Liver (tissue), 9 donors: ENCODE results near the gene CEPT1. TPM values are rescaled to one million over a fixed set of nuclear protein-coding genes. Genes with fewer than 3 reads are reported as not detected.

Source experiments
- DNase-seq: peaks from one replicate; pipeline ENCODE4 v3.0.0-alpha.2; 2017; ENCODE audit warnings: low spot score
- H3K27ac ChIP-seq, 2 donors: one replicate each; pipeline ENCODE4 v1.7.0; 2013; ENCODE audit warnings: inconsistent platforms in 2 of 2, low read length in 2 of 2, control low read depth in 1 of 2, low read depth in 1 of 2, mild to moderate bottlenecking in 1 of 2
- H3K27me3 ChIP-seq, 4 donors: one replicate each; pipeline versions ENCODE4 v1.6.1 to v1.7.0; 2013; ENCODE audit warnings: low read length in 3 of 4, inconsistent platforms in 1 of 4, mild to moderate bottlenecking in 1 of 4, moderate library complexity in 1 of 4; ENCODE audit not compliant: control insufficient read depth in 4 of 4, insufficient read depth in 4 of 4
- H3K36me3 ChIP-seq, 4 donors: one replicate each; pipeline versions ENCODE4 v1.6.1 to v1.7.0; 2013; ENCODE audit warnings: low read length in 3 of 4, mild to moderate bottlenecking in 3 of 4, low read depth in 1 of 4, moderate library complexity in 1 of 4; ENCODE audit not compliant: control insufficient read depth in 4 of 4, insufficient read depth in 3 of 4
- H3K4me1 ChIP-seq, 4 donors: one replicate each; pipeline versions ENCODE4 v1.6.1 to v1.7.0; 2013; ENCODE audit warnings: low read length in 3 of 4, mild to moderate bottlenecking in 3 of 4, moderate library complexity in 1 of 4; ENCODE audit not compliant: control insufficient read depth in 4 of 4, insufficient read depth in 4 of 4
- H3K4me3 ChIP-seq, 3 donors: one replicate each; pipeline versions ENCODE4 v1.6.1 to v1.7.0; 2013; ENCODE audit warnings: low read length in 3 of 3, control low read depth in 1 of 3, low read depth in 1 of 3, mild to moderate bottlenecking in 1 of 3
- H3K9ac ChIP-seq, 2 donors: one replicate each; pipeline ENCODE4 v1.7.0; 2013; ENCODE audit warnings: low read length in 2 of 2, mild to moderate bottlenecking in 2 of 2, moderate library complexity in 2 of 2, control low read depth in 1 of 2, low read depth in 1 of 2
- H3K9me3 ChIP-seq, 4 donors: one replicate each; pipeline versions ENCODE4 v1.6.1 to v1.7.0; 2013; ENCODE audit warnings: low read length in 3 of 4; ENCODE audit not compliant: control insufficient read depth in 4 of 4
- ATF3 ChIP-seq: IDR thresholded peaks from 2 replicates; pipeline ENCODE4 v1.6.1; 2016; ENCODE audit warnings: antibody characterized with exemption
- CTCF ChIP-seq: fragments of 150-350 bp; IDR thresholded peaks from 2 replicates; pipeline ENCODE4 v1.5.1; 2017; ENCODE audit warnings: improper control_type of control experiment, low read depth, low read length; ENCODE audit not compliant: missing input control
- EGR1 ChIP-seq, 2 donors: IDR thresholded peaks; 2 replicates each; pipeline ENCODE4 v1.6.1; 2016 to 2018; ENCODE audit warnings: antibody characterized with exemption in 2 of 2, low read depth in 2 of 2
- FOXA2 ChIP-seq: IDR thresholded peaks from 2 replicates; pipeline ENCODE4 v1.6.1; 2016; ENCODE audit warnings: antibody characterized with exemption
- GABPA ChIP-seq, 2 donors: IDR thresholded peaks in 1 of 2; conservative IDR thresholded peaks in 1 of 2; 2 replicates each; pipeline ENCODE4 v1.6.1; 2016; ENCODE audit warnings: antibody characterized with exemption in 2 of 2, mild to moderate bottlenecking in 1 of 2, moderate library complexity in 1 of 2
- JUND ChIP-seq, 2 donors: IDR thresholded peaks; 2 replicates each; pipeline ENCODE4 v1.6.1; 2016; ENCODE audit warnings: antibody characterized with exemption in 2 of 2
- RAD21 ChIP-seq, 2 donors: IDR thresholded peaks; 2 replicates each; pipeline ENCODE4 v1.6.1; 2016; ENCODE audit warnings: antibody characterized with exemption in 2 of 2, mild to moderate bottlenecking in 2 of 2
- REST ChIP-seq: IDR thresholded peaks from 2 replicates; pipeline ENCODE4 v1.6.1; 2016; ENCODE audit warnings: antibody characterized with exemption, mild to moderate bottlenecking
- RXRA ChIP-seq, 2 donors: IDR thresholded peaks; 2 replicates each; pipeline ENCODE4 v1.6.1; 2017 to 2018; ENCODE audit warnings: antibody characterized with exemption in 2 of 2, mild to moderate bottlenecking in 1 of 2
- SP1 ChIP-seq: IDR thresholded peaks from 2 replicates; pipeline ENCODE4 v1.6.1; 2018; ENCODE audit warnings: antibody characterized with exemption, mild to moderate bottlenecking
- TAF1 ChIP-seq: conservative IDR thresholded peaks from 2 replicates; pipeline ENCODE4 v1.6.1; 2016; ENCODE audit warnings: antibody characterized with exemption, mild to moderate bottlenecking
- YY1 ChIP-seq: IDR thresholded peaks from 2 replicates; pipeline ENCODE4 v1.6.1; 2016; ENCODE audit warnings: antibody characterized with exemption, mild to moderate bottlenecking
- ZBTB33 ChIP-seq: IDR thresholded peaks from 2 replicates; pipeline ENCODE4 v1.6.1; 2016; ENCODE audit warnings: antibody characterized with exemption
- WGBS: extraction: QIAGEN DNeasy Blood & Tissue Kit; methylation state at CpG from one replicate; pipeline ENCODE4 v1.1.7; 2013; 5-methylcytosine and 5-hydroxymethylcytosine counted together
- polyA plus RNA-seq, 2 donors: library from polyadenylated mRNA; stranded (reverse) in 1 of 2; unstranded in 1 of 2; fragments of 200-250 nt in 1 of 2; fragments of >200 nt in 1 of 2; fragmentation: Nextera tagmentation in 1 of 2; extraction: Ambion mirVana in 1 of 2; gene quantifications; one replicate each; pipeline versions ENCODE4 v1.2.1 to v1.2.3, GENCODE V29; 2013 to 2015
- total RNA-seq, 2 donors: library from RNA; depleted of rRNA; stranded (reverse); fragments of >200 nt; gene quantifications; one replicate each; pipeline ENCODE4 v1.2.3, GENCODE V29; 2014
- donor health status: healthy.
- donor health status: healthy.
- donor health status: healthy.
- donor health status: healthy.
- donor health status: healthy.

Gene CEPT1
- total and polyA plus RNA-seq, 4 donors, result 10.0 to 37.3 (median 27.7) TPM

GRCh38 chr1:111221276-111221632 lies 81.2 kb downstream of the CEPT1 start:
- DNase-seq, result no peak
- peaks cover 0 to 11% (median 2%) of the 10 kb centered on the region in 4 donors for H3K4me1 ChIP-seq
- WGBS, result 52% methylated on average over 2 of the region's 2 CpGs

More at GRCh38 chr1:111221276-111221632, 81.2 kb downstream of the CEPT1 start:
- no peak overlapping the region for H3K4me3 ChIP-seq
- no peak overlapping the region for H3K9ac ChIP-seq
- no peaks in the 10 kb centered on the region for H3K27me3 ChIP-seq
- no peak overlapping the region for H3K27ac ChIP-seq
- no peaks in the 10 kb centered on the region for H3K9me3 ChIP-seq
- H3K36me3 ChIP-seq, result no peaks in the 10 kb centered on the region
- no peak for TF ChIP-seq SP1
- TF ChIP-seq EGR1 (IDR thresholded peaks at IDR 0.05; ENCODE audit: low read depth in 2 of 2), result no peak
- no peak for TF ChIP-seq RAD21 (IDR thresholded peaks at IDR 0.05)
- TF ChIP-seq FOXA2, result no peak
- no peak for TF ChIP-seq REST
- TF ChIP-seq CTCF, result no peak
- no peak for TF ChIP-seq JUND (IDR thresholded peaks at IDR 0.05)
- TF ChIP-seq ATF3, result no peak
- no peak for TF ChIP-seq TAF1
- TF ChIP-seq RXRA (IDR thresholded peaks at IDR 0.05), result no peak
- TF ChIP-seq GABPA (IDR thresholded peaks at IDR 0.05 in 1 of 2, conservative IDR thresholded peaks at IDR 0.05 in 1 of 2), result no peak
- no peak for TF ChIP-seq YY1
- TF ChIP-seq ZBTB33, result no peak
